BE2C (cell line): ENCODE data around the gene HNRNPUL1.

Experiments
- DNase-seq: peaks from one replicate; pipeline ENCODE4 v3.0.0-alpha.2; 2020
- H3K27me3 ChIP-seq: fragments of 250-450 bp; sonication (Bioruptor Pico); 2 replicates; pipeline ENCODE4 v1.5.1; 2020; ENCODE audit warnings: mild to moderate bottlenecking
- H3K36me3 ChIP-seq: fragments of 250-450 bp; sonication (Bioruptor Pico); 2 replicates; pipeline ENCODE4 v1.5.1; 2020; ENCODE audit warnings: mild to moderate bottlenecking
- H3K4me1 ChIP-seq: fragments of 250-450 bp; sonication (Bioruptor Pico); 2 replicates; pipeline ENCODE4 v1.5.1; 2020
- H3K4me3 ChIP-seq: 2 replicates; pipeline ENCODE4 v1.5.1; 2011; ENCODE audit warnings: low read depth, low read length
- H3K9me3 ChIP-seq: fragments of 250-450 bp; sonication (Bioruptor Pico); 2 replicates; pipeline ENCODE4 v1.5.1; 2020
- TF ChIP-seq, protein P1 (sequence below): IDR thresholded peaks from 2 replicates; pipeline ENCODE4 v1.5.1; 2012; ENCODE audit warnings: mild to moderate bottlenecking, low read depth, low read length

HNRNPUL1 gene

DNA sequence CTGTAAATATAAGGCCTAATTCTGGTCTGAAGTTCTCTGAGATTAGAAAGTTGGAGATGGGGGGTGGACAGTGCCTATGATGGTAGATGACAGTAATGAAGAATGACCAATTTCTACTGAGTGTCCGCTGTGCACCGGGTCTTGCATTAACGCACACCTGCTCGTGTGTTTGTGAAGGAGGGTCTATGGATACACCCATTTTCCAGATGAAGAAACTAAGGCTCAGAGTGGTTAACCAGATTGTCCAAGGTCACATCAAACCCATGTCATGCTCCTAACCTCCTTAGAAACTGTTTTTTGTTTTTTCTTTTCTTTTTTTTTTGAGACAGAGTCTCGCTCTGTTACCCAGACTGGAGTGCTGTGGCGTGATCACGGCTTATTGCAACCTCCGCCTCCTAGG is 31.5 kb upstream of the HNRNPUL1 start:
- H3K4me3 ChIP-seq = no peak overlapping the region
- no peaks in the 10 kb centered on the region for H3K4me1 ChIP-seq
- no peak for DNase-seq
- no peaks in the 10 kb centered on the region; the same call in 1 of the 2 replicates for H3K9me3 ChIP-seq
- TF ChIP-seq, protein P1, sequence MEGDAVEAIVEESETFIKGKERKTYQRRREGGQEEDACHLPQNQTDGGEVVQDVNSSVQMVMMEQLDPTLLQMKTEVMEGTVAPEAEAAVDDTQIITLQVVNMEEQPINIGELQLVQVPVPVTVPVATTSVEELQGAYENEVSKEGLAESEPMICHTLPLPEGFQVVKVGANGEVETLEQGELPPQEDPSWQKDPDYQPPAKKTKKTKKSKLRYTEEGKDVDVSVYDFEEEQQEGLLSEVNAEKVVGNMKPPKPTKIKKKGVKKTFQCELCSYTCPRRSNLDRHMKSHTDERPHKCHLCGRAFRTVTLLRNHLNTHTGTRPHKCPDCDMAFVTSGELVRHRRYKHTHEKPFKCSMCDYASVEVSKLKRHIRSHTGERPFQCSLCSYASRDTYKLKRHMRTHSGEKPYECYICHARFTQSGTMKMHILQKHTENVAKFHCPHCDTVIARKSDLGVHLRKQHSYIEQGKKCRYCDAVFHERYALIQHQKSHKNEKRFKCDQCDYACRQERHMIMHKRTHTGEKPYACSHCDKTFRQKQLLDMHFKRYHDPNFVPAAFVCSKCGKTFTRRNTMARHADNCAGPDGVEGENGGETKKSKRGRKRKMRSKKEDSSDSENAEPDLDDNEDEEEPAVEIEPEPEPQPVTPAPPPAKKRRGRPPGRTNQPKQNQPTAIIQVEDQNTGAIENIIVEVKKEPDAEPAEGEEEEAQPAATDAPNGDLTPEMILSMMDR = no peak
- no peaks in the 10 kb centered on the region for H3K36me3 ChIP-seq
- H3K27me3 ChIP-seq = no peaks in the 10 kb centered on the region

DNA sequence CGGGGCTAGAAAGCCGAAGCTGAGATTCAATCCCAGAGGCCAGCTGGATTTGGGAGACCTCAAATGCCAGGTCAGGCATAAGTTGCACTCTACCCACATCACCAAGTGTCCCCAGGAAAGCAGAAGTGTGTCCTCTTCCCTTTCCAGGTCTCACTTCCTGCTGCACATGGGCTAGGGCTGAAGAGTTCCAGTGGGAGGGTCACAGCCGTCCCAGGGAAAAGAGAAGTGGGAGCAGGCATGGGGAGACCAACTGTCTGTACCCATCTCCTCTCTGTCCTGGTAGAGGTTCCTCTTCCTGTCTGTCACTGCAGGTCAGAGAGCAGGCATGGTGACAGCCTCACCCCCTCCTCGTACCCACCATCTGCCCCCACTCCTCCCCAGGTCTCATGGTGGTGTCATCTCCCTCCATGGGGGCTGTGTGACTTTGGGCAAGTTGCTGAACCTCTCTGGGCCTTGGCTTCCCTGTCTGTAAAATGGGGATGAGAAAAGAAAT is 30.4 kb upstream of the HNRNPUL1 start:
- no peak for DNase-seq
- Histone ChIP-seq H3K9me3 (no peaks in the 10 kb centered on the region; the same call in 1 of the 2 replicates), H3K4me3 (no peak overlapping the region), H3K36me3 (no peaks in the 10 kb centered on the region), H3K4me1 (no peaks in the 10 kb centered on the region), H3K27me3 (no peaks in the 10 kb centered on the region)
- TF ChIP-seq, protein P1 = no peak

DNA sequence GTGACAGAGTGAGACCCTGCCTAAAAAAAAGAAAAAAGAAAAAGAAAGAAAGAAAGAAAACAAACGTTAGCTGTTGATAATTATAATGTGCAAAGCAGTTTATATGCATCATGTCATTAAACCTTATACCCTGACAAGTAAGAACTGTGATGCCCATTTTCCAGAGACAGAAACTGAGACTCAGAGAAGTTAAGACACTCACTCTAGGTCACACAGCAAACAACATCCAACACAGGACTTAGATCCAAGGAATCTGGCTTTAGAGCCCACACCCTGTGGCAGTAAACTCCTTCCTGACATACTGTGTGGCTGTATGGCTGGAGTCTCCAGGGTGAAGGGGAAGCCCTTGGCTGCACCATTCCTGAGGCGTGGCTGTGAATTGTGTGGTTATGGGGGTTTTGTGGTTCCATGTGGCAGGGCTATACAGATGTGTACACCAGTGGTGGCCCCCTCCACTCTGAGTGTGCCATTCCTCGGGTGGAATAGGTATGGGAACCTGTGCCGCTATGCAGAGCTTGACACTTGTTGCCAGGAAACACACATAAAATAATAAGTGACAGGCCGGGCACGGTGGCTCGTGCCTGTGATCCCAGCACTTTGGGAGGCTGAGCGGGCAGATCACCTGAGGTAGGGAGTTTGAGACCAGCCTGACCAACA is 29.5 kb upstream of the HNRNPUL1 start:
- Histone ChIP-seq H3K36me3 (no peaks in the 10 kb centered on the region), H3K4me1 (no peaks in the 10 kb centered on the region), H3K9me3 (no peaks in the 10 kb centered on the region; the same call in 1 of the 2 replicates), H3K27me3 (no peaks in the 10 kb centered on the region), H3K4me3 (no peak overlapping the region)
- no peak for DNase-seq
- TF ChIP-seq, protein P1 = no peak

DNA sequence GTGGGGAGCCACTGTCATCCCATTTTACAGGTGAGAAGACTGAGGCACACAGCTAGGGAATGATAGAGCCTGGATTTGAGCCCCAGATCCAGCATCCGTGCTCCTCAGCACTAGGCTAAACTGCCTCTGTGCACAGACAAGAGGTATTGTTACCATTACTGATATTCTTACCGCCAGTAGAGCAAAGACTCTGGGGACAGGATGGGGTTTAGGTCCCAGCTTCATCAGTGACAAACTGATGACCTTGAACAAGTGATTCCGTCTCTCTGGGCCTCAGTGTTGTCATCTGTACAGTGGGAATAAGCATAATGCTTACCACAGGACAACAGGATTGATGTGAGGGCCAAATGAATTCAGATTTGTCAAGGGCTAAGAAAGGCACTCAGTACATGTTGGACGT is 28.7 kb upstream of the HNRNPUL1 start:
- Histone ChIP-seq H3K36me3 (no peaks in the 10 kb centered on the region), H3K4me1 (no peaks in the 10 kb centered on the region), H3K27me3 (no peaks in the 10 kb centered on the region), H3K9me3 (no peaks in the 10 kb centered on the region; the same call in 1 of the 2 replicates), H3K4me3 (no peak overlapping the region)
- TF ChIP-seq, protein P1 = no peak
- DNase-seq = no peak

DNA sequence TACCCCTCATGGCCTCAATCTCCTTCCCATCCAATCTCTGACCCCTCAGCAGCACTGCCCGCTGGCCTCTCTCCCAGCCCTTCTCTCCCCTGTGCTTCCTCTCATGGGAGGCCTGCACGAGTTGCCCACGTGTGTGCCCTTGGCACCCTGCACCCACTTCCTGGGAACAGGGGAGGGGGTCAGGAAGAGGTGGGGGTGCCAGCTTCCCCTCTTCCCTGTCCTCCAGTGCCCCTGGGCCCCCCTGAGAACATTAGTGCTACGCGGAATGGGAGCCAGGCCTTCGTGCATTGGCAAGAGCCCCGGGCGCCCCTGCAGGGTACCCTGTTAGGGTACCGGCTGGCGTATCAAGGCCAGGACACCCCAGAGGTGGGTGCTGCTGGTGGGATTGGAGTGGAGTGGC is 25.9 kb upstream of the HNRNPUL1 start:
- Histone ChIP-seq H3K9me3 (no peaks in the 10 kb centered on the region), H3K27me3 (peaks cover 7% of the 10 kb centered on the region; the same call in 1 of the 2 replicates), H3K4me1 (no peaks in the 10 kb centered on the region), H3K4me3 (no peak overlapping the region), H3K36me3 (no peaks in the 10 kb centered on the region)
- TF ChIP-seq, protein P1 = no peak
- DNase-seq = no peak

DNA sequence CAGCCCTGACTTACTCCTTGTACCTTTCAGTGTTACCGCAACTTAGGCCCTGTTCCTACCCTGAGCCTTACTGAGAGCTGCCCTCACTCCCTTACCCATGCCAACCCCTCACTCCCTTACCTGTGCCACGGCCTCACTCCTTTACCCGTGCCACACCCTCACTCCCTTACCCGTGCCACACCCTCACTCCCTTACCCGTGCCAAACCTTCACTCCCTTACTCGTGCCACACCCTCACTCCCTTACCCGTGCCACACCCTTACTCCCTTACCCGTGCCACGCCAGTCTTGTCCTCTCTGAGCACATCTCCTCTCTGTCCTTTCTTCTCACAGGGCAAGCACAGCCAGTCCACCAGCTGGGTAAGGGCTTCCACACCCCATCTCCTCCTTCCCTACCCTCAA is 24.8 kb upstream of the HNRNPUL1 start:
- TF ChIP-seq, protein P1 = no peak
- Histone ChIP-seq H3K9me3 (no peaks in the 10 kb centered on the region), H3K4me1 (no peaks in the 10 kb centered on the region), H3K27me3 (peaks cover 7% of the 10 kb centered on the region; the same call in 1 of the 2 replicates), H3K36me3 (no peaks in the 10 kb centered on the region), H3K4me3 (no peak overlapping the region)
- no peak for DNase-seq
